Daoy (cell line): ENCODE results near the gene USP16. TPM values are rescaled to one million over a fixed set of nuclear protein-coding genes. Genes with fewer than 3 reads are reported as not detected.
"Not testable (repeated sequence)": the region's sequence is repeated elsewhere in the genome, so short reads cannot be mapped to it uniquely, and the experiment has no call there.

ENCODE experiments used
- DNase-seq: peaks from one replicate; pipeline ENCODE4 v3.0.0-alpha.2; 2015; ENCODE audit warnings: low read depth
- total RNA-seq: library from RNA; depleted of rRNA; stranded (reverse); fragments of >200 nt; shearing (Covaris generic); gene quantifications from 2 replicates; pipeline ENCODE4 v1.2.3, GENCODE V29; 2014

Gene USP16
- total RNA-seq, 1 experiment from 2014 or later: 67.2 TPM

- no peak for DNase-seq
Measured at GRCh38 chr21:29033301-29033700, 8.8 kb downstream of the USP16 start.

GRCh38 chr21:29033871-29034270, 9.4 kb downstream of the USP16 start:
- DNase-seq: no peak

GRCh38 chr21:29034678-29035077, 10.2 kb downstream of the USP16 start:
- DNase-seq: no peak

- DNase-seq: no peak
Measured at GRCh38 chr21:29052224-29052623, 27.8 kb downstream of the USP16 start.

GRCh38 chr21:29053011-29053553, 28.6 kb downstream of the USP16 start:
- DNase-seq: no peak

GRCh38 chr21:29053656-29054055, 29.2 kb downstream of the USP16 start:
- no peak for DNase-seq

GRCh38 chr21:29055080-29055479, 30.6 kb downstream of the USP16 start:
- no peak for DNase-seq

GRCh38 chr21:29056005-29056404, 31.5 kb downstream of the USP16 start:
- no peak for DNase-seq

- DNase-seq: no peak
Measured at GRCh38 chr21:29056538-29057050, 32.1 kb downstream of the USP16 start.

GRCh38 chr21:29064850-29065481, 40.5 kb downstream of the USP16 start:
- DNase-seq: no peak

GRCh38 chr21:29072873-29073221, 48.4 kb downstream of the USP16 start:
- DNase-seq: peak; percentile 26

GRCh38 chr21:29073222-29074006, 48.9 kb downstream of the USP16 start, which contains the start of gene CCT8:
TSS of gene CCT8 (minus strand) at chr21:29073648. CDS start at chr21:29073590, 58 bp downstream.
- peak; percentile 100 for DNase-seq

GRCh38 chr21:29074007-29074376, 49.5 kb downstream of the USP16 start:
- DNase-seq: no peak

GRCh38 chr21:29074783-29075182, 50.3 kb downstream of the USP16 start:
- no peak for DNase-seq

- peak; percentile 37 for DNase-seq
Measured at GRCh38 chr21:29075706-29076466, 51.4 kb downstream of the USP16 start.

- DNase-seq: not testable (repeated sequence)
Measured at GRCh38 chr21:29076731-29077640, 52.5 kb downstream of the USP16 start.

- no peak for DNase-seq
Measured at GRCh38 chr21:29077651-29078090, 53.2 kb downstream of the USP16 start.

GRCh38 chr21:29078869-29079767, 54.6 kb downstream of the USP16 start:
- DNase-seq: no peak

- DNase-seq: peak; percentile 55
Measured at GRCh38 chr21:29080454-29080941, 56.0 kb downstream of the USP16 start.
